CD4-positive, CD25-positive, alpha-beta regulatory T cell (primary cell): ENCODE data around the gene INMT. TPM values are rescaled to one million over a fixed set of nuclear protein-coding genes. Genes with fewer than 3 reads are reported as not detected.

Source experiments
- ATAC-seq, 2 donors: fragments of 150-1000 bp; cut with Tn5 transposase; one replicate each; pipeline ENCODE4 v1.10.0; 2021; ENCODE audit warnings: low read depth in 2 of 2, moderate number of reproducible peaks in 2 of 2, moderate library complexity in 1 of 2
- DNase-seq, 3 donors: peaks; one replicate each; pipeline versions ENCODE4 v3.0.0 to v3.0.0-alpha.2; 2012 to 2022; ENCODE audit warnings: mixed read lengths in 1 of 3
- H3K27ac ChIP-seq: one replicate; pipeline ENCODE4 v1.7.0; 2013; ENCODE audit warnings: mild to moderate bottlenecking, low read length; ENCODE audit not compliant: insufficient read depth, poor library complexity, severe bottlenecking
- H3K27me3 ChIP-seq: one replicate; pipeline ENCODE4 v1.7.0; 2013; ENCODE audit warnings: low read length; ENCODE audit not compliant: control insufficient read depth, insufficient read depth
- H3K36me3 ChIP-seq: one replicate; pipeline ENCODE4 v1.7.0; 2013; ENCODE audit warnings: mild to moderate bottlenecking, low read length, moderate library complexity; ENCODE audit not compliant: control insufficient read depth, insufficient read depth
- H3K4me1 ChIP-seq: 2 replicates; pipeline ENCODE4 v1.7.0; 2013; ENCODE audit warnings: mild to moderate bottlenecking, low read length; ENCODE audit not compliant: insufficient read depth, control insufficient read depth, poor library complexity, severe bottlenecking
- H3K4me3 ChIP-seq: one replicate; pipeline ENCODE4 v1.7.0; 2013; ENCODE audit warnings: low read depth, mild to moderate bottlenecking, low read length, moderate library complexity
- H3K9me3 ChIP-seq, 2 experiments: 1 replicate in 1 of 2; 2 replicates in 1 of 2; pipeline ENCODE4 v1.7.0; 2013; ENCODE audit warnings: low read length in 2 of 2, mild to moderate bottlenecking in 1 of 2, moderate library complexity in 1 of 2; ENCODE audit not compliant: control insufficient read depth in 2 of 2
- H3K27ac Mint-ChIP-seq, 3 donors: one replicate each; pipeline ENCODE4 v1.8.0; 2020 to 2022; ENCODE audit warnings: mild to moderate bottlenecking in 3 of 3, mixed read lengths in 3 of 3, moderate library complexity in 2 of 3
- H3K27me3 Mint-ChIP-seq: one replicate; pipeline ENCODE4 v1.8.0; 2022; ENCODE audit warnings: mild to moderate bottlenecking, mixed read lengths
- H3K36me3 Mint-ChIP-seq: one replicate; pipeline ENCODE4 v1.8.0; 2020; ENCODE audit warnings: mixed read lengths
- H3K4me1 Mint-ChIP-seq, 4 donors: one replicate each; pipeline ENCODE4 v1.8.0; 2020 to 2022; ENCODE audit warnings: mixed read lengths in 4 of 4, mild to moderate bottlenecking in 1 of 4
- H3K4me3 Mint-ChIP-seq, 4 donors: one replicate each; pipeline ENCODE4 v1.8.0; 2020 to 2022; ENCODE audit warnings: mild to moderate bottlenecking in 4 of 4, mixed read lengths in 4 of 4, moderate library complexity in 3 of 4
- H3K9me3 Mint-ChIP-seq, 7 donors: one replicate each; pipeline ENCODE4 v1.8.0; 2020 to 2022; ENCODE audit warnings: mixed read lengths in 7 of 7, mild to moderate bottlenecking in 3 of 7, moderate library complexity in 2 of 7
- polyA plus RNA-seq, 4 donors: library from polyadenylated mRNA; unstranded; fragments of 300-500 nt; fragmentation: Illumina TruSeq; gene quantifications; one replicate each; pipeline ENCODE4 v1.2.3, GENCODE V29; 2021
- total RNA-seq: library from RNA; stranded (reverse); gene quantifications from one replicate; pipeline ENCODE4 v1.2.3, GENCODE V29; 2022

Gene INMT
- total and polyA plus RNA-seq, 5 donors from 2014 or later = 0.14 to 0.16 TPM; not detected in 3

DNA sequence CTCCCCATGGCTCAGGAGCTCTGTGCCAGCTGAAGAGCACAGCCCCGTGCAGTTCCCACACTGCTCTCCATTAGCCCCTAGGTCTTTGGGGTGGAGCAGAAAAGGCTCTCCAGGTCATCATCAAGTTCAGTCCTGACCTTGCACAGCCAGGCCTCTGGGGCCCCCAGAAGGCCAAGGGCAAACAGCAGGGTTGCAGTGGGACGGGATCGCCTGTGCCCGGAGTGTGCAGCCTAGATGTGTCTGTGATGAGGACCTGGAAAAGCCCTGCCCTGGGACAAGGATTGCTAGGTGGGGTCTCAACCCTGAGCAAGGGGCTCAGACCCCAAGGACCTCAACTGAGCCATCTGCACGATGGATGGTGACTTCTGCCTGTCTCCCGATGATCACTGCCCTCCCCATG, 549 bp downstream of the INMT start:
- H3K36me3 ChIP-seq = no peaks in the 10 kb centered on the region
- DNase-seq (no peak), ATAC-seq (peak in 1 of 2 donors; percentile 11)
- H3K4me3 Mint-ChIP-seq = no peak overlapping the region
- H3K9me3 Mint-ChIP-seq = no peaks in the 10 kb centered on the region
- no peaks in the 10 kb centered on the region for H3K4me1 ChIP-seq
- peaks cover 1% of the 10 kb centered on the region for H3K27me3 ChIP-seq
- no peaks in the 10 kb centered on the region for H3K4me1 Mint-ChIP-seq
- H3K36me3 Mint-ChIP-seq = no peaks in the 10 kb centered on the region
- no peak overlapping the region for H3K4me3 ChIP-seq
- H3K27ac ChIP-seq = no peak overlapping the region
- H3K27me3 Mint-ChIP-seq = no peaks in the 10 kb centered on the region
- H3K9me3 ChIP-seq = no peaks in the 10 kb centered on the region
- H3K27ac Mint-ChIP-seq = no peak overlapping the region

DNA sequence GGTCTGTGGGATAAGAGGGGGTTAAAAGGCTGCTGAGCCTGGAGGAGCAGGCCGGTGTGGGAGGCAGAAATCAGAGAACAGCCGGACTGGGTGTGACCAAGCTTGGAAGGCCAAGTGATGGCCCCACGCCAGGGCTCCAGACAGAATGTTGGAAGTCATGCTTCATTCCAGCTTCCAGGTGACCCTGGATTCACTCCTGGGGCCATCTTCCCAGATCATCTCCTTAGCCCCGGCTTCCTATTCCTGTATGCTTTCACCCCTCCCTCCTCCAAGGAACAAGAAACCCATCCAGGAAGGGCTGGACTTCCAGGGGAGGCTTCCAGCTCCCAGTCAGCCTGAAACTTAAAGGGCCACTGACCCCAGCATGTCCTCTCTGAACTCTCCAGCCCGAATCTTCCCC, 1.0 kb downstream of the INMT start:
- H3K27me3 Mint-ChIP-seq = no peaks in the 10 kb centered on the region
- ATAC-seq = no peak
- H3K36me3 ChIP-seq = no peaks in the 10 kb centered on the region

DNA sequence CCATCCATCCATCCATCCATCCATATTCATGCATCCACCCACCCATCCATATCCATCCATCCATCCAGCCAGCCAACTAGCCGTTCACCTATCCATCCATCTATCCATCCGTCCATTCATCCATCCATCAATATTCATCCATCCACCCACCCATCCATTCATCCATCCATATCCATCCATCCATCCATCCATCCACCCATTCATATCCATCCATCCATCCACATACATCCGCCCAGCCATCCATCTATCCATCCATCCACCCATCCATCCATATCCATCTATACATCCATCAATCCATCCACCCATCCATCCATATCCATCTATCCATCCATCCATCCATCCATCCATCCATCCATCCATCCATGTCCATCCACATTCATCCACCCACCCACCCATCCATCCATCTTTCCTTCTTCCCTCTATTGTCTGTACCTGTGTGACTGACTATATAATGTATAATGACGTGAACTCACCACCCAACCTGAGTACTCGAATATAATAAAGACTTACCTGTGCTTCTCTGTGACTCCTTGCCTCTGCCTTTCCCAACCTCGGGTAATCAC, 2.5 kb downstream of the INMT start:
- Histone ChIP-seq H3K9me3 (no peaks in the 10 kb centered on the region), H3K27me3 (no peaks in the 10 kb centered on the region), H3K4me1 (no peaks in the 10 kb centered on the region), H3K36me3 (no peaks in the 10 kb centered on the region), H3K4me3 (no peak overlapping the region), H3K27ac (no peak overlapping the region)
- no peak for ATAC-seq
- Mint-ChIP-seq H3K27me3 (no peaks in the 10 kb centered on the region), H3K27ac (no peak overlapping the region), H3K36me3 (no peaks in the 10 kb centered on the region), H3K9me3 (no peaks in the 10 kb centered on the region), H3K4me1 (peaks cover 0 to 2% (median 0%) of the 10 kb centered on the region in 4 donors), H3K4me3 (no peak overlapping the region)
- DNase-seq = no peak

More for the DNA sequence above, 1.0 kb downstream of the INMT start:
- no peaks in the 10 kb centered on the region for H3K36me3 Mint-ChIP-seq
- H3K4me3 Mint-ChIP-seq = no peak overlapping the region
- H3K27ac Mint-ChIP-seq = no peak overlapping the region
- no peaks in the 10 kb centered on the region for H3K9me3 Mint-ChIP-seq
- peaks cover 0 to 2% (median 0%) of the 10 kb centered on the region in 4 donors for H3K4me1 Mint-ChIP-seq
- Histone ChIP-seq H3K4me1 (no peaks in the 10 kb centered on the region), H3K27me3 (peaks cover 1% of the 10 kb centered on the region), H3K9me3 (no peaks in the 10 kb centered on the region), H3K27ac (no peak overlapping the region), H3K4me3 (no peak overlapping the region)
- DNase-seq = no peak

DNA sequence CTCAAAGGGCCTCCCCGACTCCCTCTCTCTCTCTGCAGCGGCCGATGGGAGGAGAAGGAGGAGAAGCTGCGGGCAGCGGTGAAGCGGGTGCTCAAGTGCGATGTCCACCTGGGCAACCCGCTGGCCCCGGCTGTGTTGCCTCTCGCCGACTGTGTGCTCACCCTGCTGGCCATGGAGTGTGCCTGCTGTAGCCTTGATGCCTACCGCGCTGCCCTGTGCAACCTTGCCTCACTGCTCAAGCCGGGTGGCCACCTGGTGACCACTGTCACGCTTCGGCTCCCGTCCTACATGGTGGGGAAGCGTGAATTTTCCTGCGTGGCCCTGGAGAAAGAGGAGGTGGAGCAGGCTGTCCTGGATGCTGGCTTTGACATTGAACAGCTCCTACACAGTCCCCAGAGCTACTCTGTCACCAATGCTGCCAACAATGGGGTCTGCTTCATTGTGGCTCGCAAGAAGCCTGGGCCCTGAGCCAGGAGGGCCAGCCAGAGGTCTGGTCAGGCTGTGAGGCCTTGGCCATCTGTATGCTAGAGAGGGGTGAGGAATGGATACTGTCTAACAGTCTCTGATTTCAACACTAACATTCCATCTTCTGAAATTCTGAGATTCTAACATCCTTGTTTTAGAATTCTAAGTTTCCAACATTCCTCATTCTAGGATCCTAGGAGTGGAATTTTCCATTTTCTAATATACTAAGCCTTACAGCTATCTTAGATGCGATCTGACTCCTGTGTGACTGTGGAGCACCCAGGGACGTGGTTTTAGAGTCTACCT, 3.6 kb downstream of the INMT start:
- no peaks in the 10 kb centered on the region for H3K27me3 Mint-ChIP-seq
- no peak for ATAC-seq
- Histone ChIP-seq H3K9me3 (no peaks in the 10 kb centered on the region), H3K36me3 (no peaks in the 10 kb centered on the region), H3K4me1 (no peaks in the 10 kb centered on the region), H3K4me3 (no peak overlapping the region), H3K27me3 (peaks cover 3% of the 10 kb centered on the region), H3K27ac (no peak overlapping the region)
- no peak overlapping the region for H3K27ac Mint-ChIP-seq
- H3K36me3 Mint-ChIP-seq = no peaks in the 10 kb centered on the region
- H3K4me3 Mint-ChIP-seq = no peak overlapping the region
- no peak for DNase-seq
- H3K4me1 Mint-ChIP-seq = peaks cover 0 to 2% (median 0%) of the 10 kb centered on the region in 4 donors
- H3K9me3 Mint-ChIP-seq = no peaks in the 10 kb centered on the region

DNA sequence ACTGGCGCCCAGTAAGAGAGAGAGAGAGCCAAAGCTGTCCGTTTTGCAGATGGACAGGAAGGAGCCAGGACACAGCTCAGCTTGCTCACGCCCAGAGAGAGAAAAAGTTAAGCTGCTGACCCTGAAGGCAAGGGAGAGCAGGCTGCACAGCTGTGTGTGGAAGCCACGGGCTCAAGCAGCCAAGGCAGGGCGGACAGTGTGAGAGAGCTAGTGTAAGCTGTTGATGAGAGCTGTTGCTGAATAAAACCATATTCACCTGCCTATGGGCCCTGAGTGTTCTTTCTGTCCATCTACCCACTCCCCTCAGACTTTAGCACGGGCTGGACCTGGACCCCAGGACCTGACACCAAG, 5.4 kb downstream of the INMT start:
- H3K36me3 Mint-ChIP-seq = no peaks in the 10 kb centered on the region
- ATAC-seq = no peak
- H3K27me3 ChIP-seq = peaks cover 3% of the 10 kb centered on the region

DNA sequence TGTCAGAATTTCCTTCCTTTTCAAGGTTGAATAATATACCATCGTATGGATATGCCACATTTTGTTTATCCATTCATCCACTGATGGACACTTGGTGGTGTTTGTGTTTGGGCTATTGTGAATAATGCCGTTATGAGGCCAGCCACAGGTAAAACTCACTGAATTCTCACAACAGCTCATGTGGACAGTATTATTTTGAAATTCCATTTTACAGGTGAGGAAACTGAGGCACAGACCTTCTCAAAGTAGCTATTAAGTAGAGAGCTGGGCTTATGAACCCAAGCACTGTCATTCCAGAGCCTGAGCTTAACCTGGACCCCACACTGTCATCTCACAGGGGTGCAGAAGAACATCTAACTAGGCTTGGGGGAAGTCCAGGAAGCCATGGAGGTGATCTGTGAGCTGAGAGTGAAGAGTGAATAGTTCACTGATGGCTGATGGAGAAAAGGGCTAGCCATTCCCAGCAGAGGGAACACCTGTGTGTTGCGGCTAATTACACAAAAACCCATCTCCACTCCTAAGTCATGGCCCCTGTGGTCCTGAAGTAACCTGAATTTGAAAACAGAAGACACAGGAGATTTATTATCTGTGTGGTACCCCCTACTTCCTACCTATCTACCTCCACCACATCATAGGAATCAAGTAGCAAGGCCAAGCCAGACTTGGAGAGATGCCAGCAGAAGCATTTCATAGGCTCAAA, 8.7 kb downstream of the INMT start:
- H3K9me3 Mint-ChIP-seq = no peaks in the 10 kb centered on the region

More for the DNA sequence above, 5.4 kb downstream of the INMT start:
- Mint-ChIP-seq H3K27ac (peak overlapping the region in 1 of 3 donors; percentile 47), H3K4me3 (no peak overlapping the region), H3K4me1 (peaks cover 0 to 2% (median 0%) of the 10 kb centered on the region in 4 donors), H3K27me3 (peaks cover 4% of the 10 kb centered on the region), H3K9me3 (no peaks in the 10 kb centered on the region)
- Histone ChIP-seq H3K27ac (no peak overlapping the region), H3K4me1 (no peaks in the 10 kb centered on the region), H3K36me3 (no peaks in the 10 kb centered on the region), H3K4me3 (no peak overlapping the region), H3K9me3 (no peaks in the 10 kb centered on the region)
- DNase-seq = no peak

DNA sequence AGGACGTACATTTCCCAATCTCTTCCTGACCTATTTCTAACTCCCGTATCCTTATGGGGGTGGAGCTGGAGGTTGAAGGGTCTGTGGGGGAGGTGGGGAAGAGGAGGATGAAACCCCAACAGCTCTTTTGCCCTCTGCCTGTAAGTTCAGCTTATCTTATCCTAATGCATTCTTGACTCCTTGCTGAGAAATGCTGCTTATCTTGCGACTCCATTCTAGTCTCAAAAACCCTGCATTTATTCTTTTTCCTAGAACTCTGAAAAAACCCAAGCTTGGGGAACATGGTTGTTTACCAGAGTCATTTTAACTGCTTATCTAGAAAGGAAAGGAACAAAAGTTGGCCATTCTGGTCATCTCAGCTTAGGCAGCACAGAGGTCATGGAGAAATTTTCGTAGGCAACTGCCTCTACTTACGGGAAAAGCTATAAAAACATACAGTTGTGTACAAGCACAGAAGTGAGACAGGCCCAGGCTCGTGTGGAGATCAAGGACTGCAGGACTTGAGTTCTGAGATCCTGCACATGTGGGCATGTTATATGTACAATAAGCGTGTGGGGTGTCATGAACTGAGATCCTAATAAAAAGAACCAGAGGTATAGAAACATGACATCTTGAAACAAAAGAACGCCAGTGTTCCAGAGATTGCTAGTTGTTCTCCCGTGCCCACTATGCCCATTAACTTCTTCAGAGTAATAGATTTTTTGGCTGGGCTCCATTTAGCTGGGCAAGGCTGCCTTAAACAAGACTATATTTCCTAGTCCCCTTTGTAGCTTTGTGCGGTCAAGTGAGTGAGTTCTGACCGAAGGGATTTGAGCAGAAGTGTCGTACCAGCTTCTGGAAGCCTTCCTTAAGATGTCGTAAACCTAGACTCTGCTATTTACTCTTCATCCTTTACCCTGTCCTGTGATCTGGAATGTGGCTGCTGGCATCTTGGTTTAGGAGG, 9.6 kb downstream of the INMT start:
- Histone ChIP-seq H3K27me3 (peaks cover 3% of the 10 kb centered on the region), H3K36me3 (no peaks in the 10 kb centered on the region), H3K9me3 (no peaks in the 10 kb centered on the region), H3K4me3 (no peak overlapping the region), H3K27ac (no peak overlapping the region), H3K4me1 (no peaks in the 10 kb centered on the region)
- Mint-ChIP-seq H3K4me1 (peaks cover 0 to 2% (median 0%) of the 10 kb centered on the region in 4 donors), H3K36me3 (no peaks in the 10 kb centered on the region), H3K4me3 (no peak overlapping the region), H3K27ac (peak overlapping the region in 1 of 3 donors; percentile 14), H3K27me3 (peaks cover 14% of the 10 kb centered on the region), H3K9me3 (no peaks in the 10 kb centered on the region)
- no peak for DNase-seq
- no peak for ATAC-seq

More for the DNA sequence above, 8.7 kb downstream of the INMT start:
- Mint-ChIP-seq H3K4me3 (no peak overlapping the region), H3K27ac (no peak overlapping the region), H3K27me3 (peaks cover 11% of the 10 kb centered on the region), H3K4me1 (peaks cover 0 to 2% (median 0%) of the 10 kb centered on the region in 4 donors), H3K36me3 (no peaks in the 10 kb centered on the region)
- H3K36me3 ChIP-seq = no peaks in the 10 kb centered on the region
- H3K27ac ChIP-seq = no peak overlapping the region
- H3K9me3 ChIP-seq = no peaks in the 10 kb centered on the region
- H3K27me3 ChIP-seq = peaks cover 3% of the 10 kb centered on the region
- no peaks in the 10 kb centered on the region for H3K4me1 ChIP-seq
- no peak overlapping the region for H3K4me3 ChIP-seq
- DNase-seq = no peak
- no peak for ATAC-seq
